H1 (cell line): ENCODE measurements around the gene GSG1L. TPM values are rescaled to one million over a fixed set of nuclear protein-coding genes. Genes with fewer than 3 reads are reported as not detected.

Experiments
- CTCF ChIA-PET: fragments of 300-600 bp; sonication (Branson Sonifier 250); formaldehyde crosslinking; loops from one replicate; lab custom pipeline; 2021; ENCODE audit not compliant: partially characterized antibody; lab: Charles Lee
- POLR2A ChIA-PET: fragments of 300-600 bp; sonication (Branson Sonifier 250); formaldehyde crosslinking; loops from one replicate; lab custom pipeline; 2021; ENCODE audit warnings: inconsistent platforms; ENCODE audit not compliant: partially characterized antibody; lab: Charles Lee
- DNase-seq, 2 experiments: peaks; one replicate each; pipeline versions ENCODE4 v3.0.0 to v3.0.0-alpha.2; 2010 to 2022; ENCODE audit warnings: low spot score in 2 of 2, low read depth in 1 of 2, mixed read lengths in 1 of 2
- FAIRE-seq: peaks from 2 replicates; lab custom pipeline; 2011; peaks lifted over from hg19 to GRCh38; lab: Jason Lieb, UNC
- H2AFZ ChIP-seq: 2 replicates; pipeline ENCODE4 v1.8.1; 2012; ENCODE audit warnings: low read length, inconsistent platforms
- H2AK5ac ChIP-seq: 2 replicates; pipeline ENCODE4 v1.6.1; 2013; ENCODE audit warnings: low read depth, low read length
- H2BK120ac ChIP-seq: replicated peaks from 2 replicates; pipeline ENCODE3; 2013; ENCODE audit warnings: low read depth, low read length, inconsistent platforms
- H2BK12ac ChIP-seq: 2 replicates; pipeline ENCODE4 v1.6.1; 2013; ENCODE audit warnings: low read depth, low read length
- H2BK15ac ChIP-seq: 2 replicates; pipeline ENCODE4 v1.6.1; 2013; ENCODE audit warnings: low read length
- H2BK20ac ChIP-seq: 2 replicates; pipeline ENCODE4 v1.6.1; 2013; ENCODE audit warnings: low read length
- H2BK5ac ChIP-seq: 2 replicates; pipeline ENCODE4 v1.6.1; 2013; ENCODE audit warnings: low read depth, low read length
- H3K14ac ChIP-seq: 2 replicates; pipeline ENCODE4 v1.6.1; 2013; ENCODE audit warnings: inconsistent platforms; ENCODE audit not compliant: insufficient read length
- H3K18ac ChIP-seq: 2 replicates; pipeline ENCODE4 v1.6.1; 2013; ENCODE audit warnings: low read length; ENCODE audit errors: extremely low read depth
- H3K23ac ChIP-seq: 2 replicates; pipeline ENCODE4 v1.6.1; 2013; ENCODE audit warnings: inconsistent platforms; ENCODE audit not compliant: insufficient read length
- H3K23me2 ChIP-seq: 2 replicates; pipeline ENCODE4 v1.6.1; 2013; ENCODE audit warnings: low read depth, low read length
- H3K27ac ChIP-seq: 2 replicates; pipeline ENCODE4 v1.6.1; 2011; ENCODE audit warnings: low read depth, low read length, inconsistent platforms
- H3K27me3 ChIP-seq, 4 experiments: replicated peaks in 1 of 4; 1 replicate in 1 of 4; 2 replicates in 3 of 4; pipeline versions ENCODE4 v1.6.1 to v1.8.1; 2011 to 2013; ENCODE audit warnings: low read length in 3 of 4, mild to moderate bottlenecking in 3 of 4, inconsistent platforms in 2 of 4, mixed read lengths in 2 of 4, moderate library complexity in 1 of 4; ENCODE audit not compliant: control insufficient read depth in 3 of 4, insufficient read depth in 3 of 4; ENCODE audit errors: extremely low read depth in 1 of 4
- H3K36me3 ChIP-seq, 4 experiments: 2 replicates each; pipeline versions ENCODE4 v1.6.1 to v1.8.1; 2011 to 2013; ENCODE audit warnings: mild to moderate bottlenecking in 4 of 4, low read length in 3 of 4, moderate library complexity in 2 of 4, control low read depth in 1 of 4, inconsistent platforms in 1 of 4; ENCODE audit not compliant: insufficient read depth in 4 of 4, control insufficient read depth in 2 of 4
- H3K4ac ChIP-seq: replicated peaks from 2 replicates; pipeline ENCODE3; 2013; ENCODE audit warnings: low read length, low read depth, mixed read lengths, inconsistent platforms; ENCODE audit not compliant: insufficient read length
- H3K4me1 ChIP-seq, 4 experiments: replicated peaks in 1 of 4; 1 replicate in 1 of 4; 2 replicates in 3 of 4; pipeline versions ENCODE4 v1.6.1 to v1.8.1; 2011 to 2013; ENCODE audit warnings: low read length in 3 of 4, inconsistent platforms in 2 of 4, mixed read lengths in 1 of 4; ENCODE audit not compliant: insufficient read depth in 4 of 4, control insufficient read depth in 3 of 4
- H3K4me2 ChIP-seq, 2 experiments: 2 replicates each; pipeline versions ENCODE4 v1.6.1 to v1.8.1; 2011 to 2013; ENCODE audit warnings: low read depth in 2 of 2, low read length in 2 of 2, control low read depth in 1 of 2, inconsistent platforms in 1 of 2, mild to moderate bottlenecking in 1 of 2; ENCODE audit not compliant: insufficient read depth in 1 of 2
- H3K4me3 ChIP-seq, 4 experiments: fragments of 200-600, 300-600 bp in 1 of 4; sonication (generic), shearing (Covaris generic), sonication (Bioruptor Twin) in 1 of 4; 2 replicates each; pipeline versions ENCODE4 v1.5.1 to v1.8.1; 2011 to 2016; ENCODE audit warnings: low read length in 4 of 4, low read depth in 3 of 4, control low read depth in 2 of 4, inconsistent platforms in 2 of 4, mild to moderate bottlenecking in 2 of 4, mixed read lengths in 1 of 4, moderate library complexity in 1 of 4; ENCODE audit not compliant: insufficient read depth in 2 of 4; ENCODE audit errors: extremely low read depth in 1 of 4
- H3K56ac ChIP-seq: replicated peaks from 2 replicates; pipeline ENCODE3; 2013; ENCODE audit warnings: low read depth, mild to moderate bottlenecking, mixed read lengths, low read length, inconsistent platforms; ENCODE audit not compliant: insufficient read length
- H3K79me1 ChIP-seq: 2 replicates; pipeline ENCODE4 v1.6.1; 2013; ENCODE audit warnings: low read depth, low read length, control low read depth
- H3K79me2 ChIP-seq, 2 experiments: 2 replicates each; pipeline versions ENCODE4 v1.6.1 to v1.8.1; 2012 to 2013; ENCODE audit warnings: low read length in 2 of 2, mild to moderate bottlenecking in 2 of 2, inconsistent platforms in 1 of 2; ENCODE audit not compliant: insufficient read depth in 2 of 2, control insufficient read depth in 1 of 2
- H3K9ac ChIP-seq, 4 experiments: replicated peaks in 1 of 4; 1 replicate in 1 of 4; 2 replicates in 3 of 4; pipeline versions ENCODE4 v1.6.1 to v1.8.1; 2011 to 2013; ENCODE audit warnings: low read depth in 3 of 4, low read length in 3 of 4, control low read depth in 2 of 4, mild to moderate bottlenecking in 2 of 4, moderate library complexity in 2 of 4, inconsistent platforms in 1 of 4; ENCODE audit errors: extremely low read depth in 1 of 4
- H3K9me3 ChIP-seq, 2 experiments: 2 replicates each; pipeline versions ENCODE4 v1.6.1 to v1.8.1; 2012 to 2013; ENCODE audit warnings: mild to moderate bottlenecking in 2 of 2, moderate library complexity in 2 of 2, control low read depth in 1 of 2, inconsistent platforms in 1 of 2, low read depth in 1 of 2, low read length in 1 of 2, mixed read lengths in 1 of 2; ENCODE audit not compliant: insufficient read depth in 2 of 2
- H4K20me1 ChIP-seq, 2 experiments: replicated peaks in 1 of 2; 2 replicates each; pipeline versions ENCODE3 to v1.8.1; 2011 to 2013; ENCODE audit warnings: inconsistent platforms in 2 of 2, low read length in 2 of 2, mild to moderate bottlenecking in 1 of 2; ENCODE audit not compliant: insufficient read depth in 2 of 2, control insufficient read depth in 1 of 2
- H4K5ac ChIP-seq: 2 replicates; pipeline ENCODE4 v1.6.1; 2013; ENCODE audit warnings: low read length, low read depth, mixed read lengths, inconsistent platforms; ENCODE audit not compliant: insufficient read length
- H4K8ac ChIP-seq: 2 replicates; pipeline ENCODE4 v1.8.0; 2013; ENCODE audit warnings: mild to moderate bottlenecking, moderate library complexity, low read length, inconsistent platforms; ENCODE audit not compliant: insufficient read depth; ENCODE audit errors: extremely low read depth
- H4K91ac ChIP-seq: replicated peaks from 2 replicates; pipeline ENCODE3; 2013; ENCODE audit warnings: low read length, mixed read lengths, inconsistent platforms; ENCODE audit not compliant: insufficient read length
- MAFK ChIP-seq: IDR thresholded peaks from 2 replicates; pipeline ENCODE4 v1.6.1; 2012; ENCODE audit warnings: low read depth, mild to moderate bottlenecking, improper control_type of control experiment, low read length
- WGBS, 2 experiments: shearing (Covaris generic) in 1 of 2; methylation state at CpG; one replicate each; pipeline versions ENCODE4 v1.1.6 to v1.1.7; 2013 to 2015; ENCODE audit warnings: low lambda C conversion rate in 2 of 2, mixed read lengths in 2 of 2, inconsistent platforms in 1 of 2, low coverage in 1 of 2, missing lambda C conversion rate in 1 of 2; ENCODE audit not compliant: insufficient replicate concordance in 2 of 2, insufficient coverage in 1 of 2, insufficient read length in 1 of 2; ENCODE audit errors: extremely low coverage in 1 of 2, missing lambda C conversion rate in 1 of 2; 5-methylcytosine and 5-hydroxymethylcytosine counted together
- polyA plus RNA-seq, 7 experiments: library from polyadenylated mRNA; depleted of rRNA in 3 of 7; stranded (reverse) in 5 of 7; unstranded in 2 of 7; fragments of >200 nt in 5 of 7; fragments of 200-250 nt in 2 of 7; gene quantifications; 1 replicate in 5 of 7; 2 replicates in 1 of 7; 4 replicates in 1 of 7; pipeline versions ENCODE4 v1.2.1 to v1.2.3, GENCODE V29; 2011 to 2013; ENCODE audit warnings: missing spikeins in 2 of 7, mixed read lengths in 2 of 7
- total RNA-seq: library from RNA; stranded (reverse); fragmentation: NEBNext Ultra II Directional; extraction: Animal tissue kit (Norgen Biotek cat#: 25700); gene quantifications from 2 replicates; pipeline ENCODE4 v1.2.1, GENCODE V29; 2021

The GSG1L gene
- total and polyA plus RNA-seq, 2 of the 8 experiments (the other 6 are each of a cell fraction or from before 2014, with no cell fraction given) = 0.71 to 1.1 TPM

- Histone ChIP-seq H3K9me3 (no peaks in the 10 kb centered on the region), H3K4me2 (no peak overlapping the region), H2AFZ (no peak overlapping the region), H2BK12ac (no peak overlapping the region), H2BK15ac (no peak overlapping the region), H2BK20ac (no peak overlapping the region), H3K4ac (no peak overlapping the region), H2BK120ac (no peak overlapping the region), H3K27ac (no peak overlapping the region), H3K4me3 (no peak overlapping the region), H3K4me1 (0 out of 7 replicates have a peak, but pooled peaks cover 0 to 5% (median under 1%) of the 10 kb centered on the region in 4 experiments), H2BK5ac (no peak overlapping the region), H3K79me2 (no peaks in the 10 kb centered on the region), H3K36me3 (no peaks in the 10 kb centered on the region), H3K79me1 (no peaks in the 10 kb centered on the region), H3K23me2 (no peaks in the 10 kb centered on the region), H3K23ac (no peak overlapping the region), H3K9ac (no peak overlapping the region), H3K56ac (no peak overlapping the region), H3K18ac (no peak overlapping the region), H4K91ac (no peak overlapping the region), H4K20me1 (no peaks in the 10 kb centered on the region), H3K14ac (no peak overlapping the region), H4K5ac (no peak overlapping the region), H4K8ac (no peak overlapping the region), H3K27me3 (no peaks in the 10 kb centered on the region), H2AK5ac (no peak overlapping the region)
- no peak for DNase-seq
- WGBS, 2 experiments = 85% methylated on average over 17 of the region's 20 CpGs; no CpG with 5 or more reads in 1 of the 2 experiments
- CTCF ChIA-PET = interaction anchor here (0.7 to 10.4 kb wide), 12 partner anchors 9 to 294 kb away, joined by 3 to 158 read pairs (median 5); no protein-coding TSS in a partner anchor
- no peak for TF ChIP-seq MAFK
- FAIRE-seq = no peak
- POLR2A ChIA-PET = no interaction called here
These were observed 285.2 kb downstream of the GSG1L start for GRCh38 chr16:27778171-27778925.
